HepG2 (cell line): ENCODE measurements around the gene OAS3. TPM values are rescaled to one million over a fixed set of nuclear protein-coding genes. Genes with fewer than 3 reads are reported as not detected.
A peak's percentile ranks its signal among the peaks of the same experiment; 100 is the strongest.

Source experiments
- BRCA1 ChIP-seq: sonication (generic); formaldehyde crosslinking; IDR thresholded peaks from 2 replicates; pipeline ENCODE4 v1.4.0; 2020; ENCODE audit warnings: missing genetic modification reagents
- HOXA9 ChIP-seq: sonication (generic); formaldehyde crosslinking; IDR thresholded peaks from 2 replicates; pipeline ENCODE4 v1.8.1; 2022; ENCODE audit warnings: missing genetic modification reagents, mild to moderate bottlenecking, moderate library complexity, borderline replicate concordance
- JARID2 ChIP-seq: sonication (generic); formaldehyde crosslinking; IDR thresholded peaks from 2 replicates; pipeline ENCODE4 v1.8.1; 2023; ENCODE audit warnings: missing genetic modification reagents, inconsistent platforms; ENCODE audit not compliant: insufficient replicate concordance
- KDM2A ChIP-seq: sonication (generic); formaldehyde crosslinking; IDR thresholded peaks from 2 replicates; pipeline ENCODE4 v1.4.0; 2020; ENCODE audit warnings: low read depth, missing genetic modification reagents, borderline replicate concordance
- SMAD1 ChIP-seq: sonication (generic); formaldehyde crosslinking; IDR thresholded peaks from 2 replicates; pipeline ENCODE4 v1.4.0; 2020; ENCODE audit warnings: missing genetic modification reagents, low read depth, mild to moderate bottlenecking, borderline replicate concordance
- SUZ12 ChIP-seq: fragments of 150-350 bp; IDR thresholded peaks from 2 replicates; pipeline ENCODE4 v1.6.1; 2014; ENCODE audit warnings: low read depth, low read length
- ZFP36L2 ChIP-seq: sonication (generic); formaldehyde crosslinking; IDR thresholded peaks from 2 replicates; pipeline ENCODE4 v1.4.0; 2020; ENCODE audit warnings: missing genetic modification reagents
- ZNF331 ChIP-seq: sonication (generic); formaldehyde crosslinking; IDR thresholded peaks from 2 replicates; pipeline ENCODE4 v1.4.0; 2020; ENCODE audit warnings: missing genetic modification reagents
- ZNF550 ChIP-seq: sonication (generic); formaldehyde crosslinking; IDR thresholded peaks from 2 replicates; pipeline ENCODE4 v1.4.0; 2020; ENCODE audit warnings: mild to moderate bottlenecking, missing genetic modification reagents, borderline replicate concordance
- ZNF7 ChIP-seq: IDR thresholded peaks from 2 replicates; pipeline ENCODE4 v1.6.1; 2016; ENCODE audit warnings: missing biosample characterization, missing genetic modification reagents
- polyA plus RNA-seq, 8 experiments: library from polyadenylated mRNA; depleted of rRNA in 3 of 8; stranded (reverse) in 7 of 8; unstranded in 1 of 8; fragments of >200 nt; fragmentation: Illumina TruSeq in 4 of 8; extraction: Trizol in 4 of 8; gene quantifications; 2 replicates each; pipeline versions ENCODE4 v1.2.1 to v1.2.3, GENCODE V29; 2011 to 2016; ENCODE audit warnings: low read depth in 4 of 8, missing spikeins in 1 of 8, mixed read lengths in 1 of 8; ENCODE audit not compliant: insufficient read depth in 1 of 8
- total RNA-seq, 5 experiments: library from RNA; depleted of rRNA; stranded (reverse); fragments of >200 nt; fragmentation: Illumina TruSeq; extraction: Trizol; gene quantifications; 2 replicates each; pipeline ENCODE4 v1.2.3, GENCODE V29; 2016; ENCODE audit warnings: low read depth in 1 of 5
- TF ChIP-seq, protein P1 (sequence below): sonication (generic); formaldehyde crosslinking; IDR thresholded peaks from 2 replicates; pipeline ENCODE4 v1.4.0; 2020; ENCODE audit warnings: missing genetic modification reagents
- TF ChIP-seq, protein P2 (sequence below): fragments of 450-650 bp; IDR thresholded peaks from 2 replicates; pipeline ENCODE4 v1.6.1; 2017; ENCODE audit warnings: mild to moderate bottlenecking
- TF ChIP-seq, protein P3 (sequence below): sonication (generic); formaldehyde crosslinking; IDR thresholded peaks from 2 replicates; pipeline ENCODE4 v1.5.0; 2020; ENCODE audit warnings: mild to moderate bottlenecking, missing genetic modification reagents, borderline replicate concordance
- TF ChIP-seq, protein P4 (sequence below): sonication (generic); formaldehyde crosslinking; IDR thresholded peaks from 2 replicates; pipeline ENCODE4 v1.4.0; 2020; ENCODE audit warnings: missing genetic modification reagents

OAS3 gene
- total and polyA plus RNA-seq, 2 of the 13 experiments (the other 11 are each of a cell fraction or from before 2014, with no cell fraction given) = 4.8 to 10.5 TPM

DNA sequence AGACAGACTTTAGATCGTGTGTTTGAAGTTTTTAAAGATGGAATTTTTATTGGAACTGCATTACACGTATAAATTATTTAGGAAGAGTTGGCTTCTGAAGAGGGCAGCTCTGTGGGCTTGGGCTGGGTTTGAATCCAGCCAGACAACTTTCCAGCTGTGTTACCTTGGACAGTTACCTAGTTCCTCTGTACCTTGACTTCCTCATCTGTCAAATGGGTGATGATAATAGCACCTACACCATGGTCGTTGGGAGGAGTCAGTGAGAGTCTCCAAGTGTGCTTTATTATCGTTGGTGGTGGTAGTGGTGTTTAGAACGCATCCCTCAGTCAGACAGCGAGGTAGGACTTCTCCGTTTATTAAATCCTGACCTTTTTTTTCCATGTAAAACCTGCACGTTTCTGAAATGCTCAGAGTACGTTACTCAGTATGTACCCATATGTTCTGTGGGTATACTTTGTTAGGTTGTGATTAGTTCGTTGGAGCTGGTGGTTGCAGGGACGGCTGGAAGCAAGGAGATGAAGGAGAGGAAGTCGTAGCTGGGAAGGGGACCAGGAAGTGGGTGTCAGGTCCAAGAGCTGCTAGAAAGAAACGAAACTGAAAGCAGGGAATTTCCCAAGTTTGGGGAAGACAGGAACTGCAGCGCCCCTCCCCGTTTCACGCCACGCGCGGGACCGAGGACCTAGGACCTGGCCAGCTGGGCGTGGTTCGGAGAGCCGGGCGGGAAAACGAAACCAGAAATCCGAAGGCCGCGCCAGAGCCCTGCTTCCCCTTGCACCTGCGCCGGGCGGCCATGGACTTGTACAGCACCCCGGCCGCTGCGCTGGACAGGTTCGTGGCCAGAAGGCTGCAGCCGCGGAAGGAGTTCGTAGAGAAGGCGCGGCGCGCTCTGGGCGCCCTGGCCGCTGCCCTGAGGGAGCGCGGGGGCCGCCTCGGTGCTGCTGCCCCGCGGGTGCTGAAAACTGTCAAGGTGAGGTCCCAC, at the start of gene OAS3 (continued):
- TF ChIP-seq, protein P1, sequence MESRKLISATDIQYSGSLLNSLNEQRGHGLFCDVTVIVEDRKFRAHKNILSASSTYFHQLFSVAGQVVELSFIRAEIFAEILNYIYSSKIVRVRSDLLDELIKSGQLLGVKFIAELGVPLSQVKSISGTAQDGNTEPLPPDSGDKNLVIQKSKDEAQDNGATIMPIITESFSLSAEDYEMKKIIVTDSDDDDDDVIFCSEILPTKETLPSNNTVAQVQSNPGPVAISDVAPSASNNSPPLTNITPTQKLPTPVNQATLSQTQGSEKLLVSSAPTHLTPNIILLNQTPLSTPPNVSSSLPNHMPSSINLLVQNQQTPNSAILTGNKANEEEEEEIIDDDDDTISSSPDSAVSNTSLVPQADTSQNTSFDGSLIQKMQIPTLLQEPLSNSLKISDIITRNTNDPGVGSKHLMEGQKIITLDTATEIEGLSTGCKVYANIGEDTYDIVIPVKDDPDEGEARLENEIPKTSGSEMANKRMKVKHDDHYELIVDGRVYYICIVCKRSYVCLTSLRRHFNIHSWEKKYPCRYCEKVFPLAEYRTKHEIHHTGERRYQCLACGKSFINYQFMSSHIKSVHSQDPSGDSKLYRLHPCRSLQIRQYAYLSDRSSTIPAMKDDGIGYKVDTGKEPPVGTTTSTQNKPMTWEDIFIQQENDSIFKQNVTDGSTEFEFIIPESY = no peak
- TF ChIP-seq, protein P2, sequence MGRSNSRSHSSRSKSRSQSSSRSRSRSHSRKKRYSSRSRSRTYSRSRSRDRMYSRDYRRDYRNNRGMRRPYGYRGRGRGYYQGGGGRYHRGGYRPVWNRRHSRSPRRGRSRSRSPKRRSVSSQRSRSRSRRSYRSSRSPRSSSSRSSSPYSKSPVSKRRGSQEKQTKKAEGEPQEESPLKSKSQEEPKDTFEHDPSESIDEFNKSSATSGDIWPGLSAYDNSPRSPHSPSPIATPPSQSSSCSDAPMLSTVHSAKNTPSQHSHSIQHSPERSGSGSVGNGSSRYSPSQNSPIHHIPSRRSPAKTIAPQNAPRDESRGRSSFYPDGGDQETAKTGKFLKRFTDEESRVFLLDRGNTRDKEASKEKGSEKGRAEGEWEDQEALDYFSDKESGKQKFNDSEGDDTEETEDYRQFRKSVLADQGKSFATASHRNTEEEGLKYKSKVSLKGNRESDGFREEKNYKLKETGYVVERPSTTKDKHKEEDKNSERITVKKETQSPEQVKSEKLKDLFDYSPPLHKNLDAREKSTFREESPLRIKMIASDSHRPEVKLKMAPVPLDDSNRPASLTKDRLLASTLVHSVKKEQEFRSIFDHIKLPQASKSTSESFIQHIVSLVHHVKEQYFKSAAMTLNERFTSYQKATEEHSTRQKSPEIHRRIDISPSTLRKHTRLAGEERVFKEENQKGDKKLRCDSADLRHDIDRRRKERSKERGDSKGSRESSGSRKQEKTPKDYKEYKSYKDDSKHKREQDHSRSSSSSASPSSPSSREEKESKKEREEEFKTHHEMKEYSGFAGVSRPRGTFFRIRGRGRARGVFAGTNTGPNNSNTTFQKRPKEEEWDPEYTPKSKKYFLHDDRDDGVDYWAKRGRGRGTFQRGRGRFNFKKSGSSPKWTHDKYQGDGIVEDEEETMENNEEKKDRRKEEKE = no peak
- TF ChIP-seq ZNF7 (no peak), ZNF550 (CRISPR knock-in tag) (no peak), BRCA1 (CRISPR knock-in tag) (no peak), HOXA9 (CRISPR knock-in tag) (0 out of 2 replicates have a peak, but pooled peaks have one; percentile 36), SUZ12 (no peak), SMAD1 (CRISPR knock-in tag) (no peak), KDM2A (peak; percentile 41; the same call in 1 of the 2 replicates), ZNF331 (peak; percentile 63; the same call in 1 of the 2 replicates), JARID2 (CRISPR knock-in tag) (peak; percentile 68), ZFP36L2 (no peak)
- TF ChIP-seq, protein P3, sequence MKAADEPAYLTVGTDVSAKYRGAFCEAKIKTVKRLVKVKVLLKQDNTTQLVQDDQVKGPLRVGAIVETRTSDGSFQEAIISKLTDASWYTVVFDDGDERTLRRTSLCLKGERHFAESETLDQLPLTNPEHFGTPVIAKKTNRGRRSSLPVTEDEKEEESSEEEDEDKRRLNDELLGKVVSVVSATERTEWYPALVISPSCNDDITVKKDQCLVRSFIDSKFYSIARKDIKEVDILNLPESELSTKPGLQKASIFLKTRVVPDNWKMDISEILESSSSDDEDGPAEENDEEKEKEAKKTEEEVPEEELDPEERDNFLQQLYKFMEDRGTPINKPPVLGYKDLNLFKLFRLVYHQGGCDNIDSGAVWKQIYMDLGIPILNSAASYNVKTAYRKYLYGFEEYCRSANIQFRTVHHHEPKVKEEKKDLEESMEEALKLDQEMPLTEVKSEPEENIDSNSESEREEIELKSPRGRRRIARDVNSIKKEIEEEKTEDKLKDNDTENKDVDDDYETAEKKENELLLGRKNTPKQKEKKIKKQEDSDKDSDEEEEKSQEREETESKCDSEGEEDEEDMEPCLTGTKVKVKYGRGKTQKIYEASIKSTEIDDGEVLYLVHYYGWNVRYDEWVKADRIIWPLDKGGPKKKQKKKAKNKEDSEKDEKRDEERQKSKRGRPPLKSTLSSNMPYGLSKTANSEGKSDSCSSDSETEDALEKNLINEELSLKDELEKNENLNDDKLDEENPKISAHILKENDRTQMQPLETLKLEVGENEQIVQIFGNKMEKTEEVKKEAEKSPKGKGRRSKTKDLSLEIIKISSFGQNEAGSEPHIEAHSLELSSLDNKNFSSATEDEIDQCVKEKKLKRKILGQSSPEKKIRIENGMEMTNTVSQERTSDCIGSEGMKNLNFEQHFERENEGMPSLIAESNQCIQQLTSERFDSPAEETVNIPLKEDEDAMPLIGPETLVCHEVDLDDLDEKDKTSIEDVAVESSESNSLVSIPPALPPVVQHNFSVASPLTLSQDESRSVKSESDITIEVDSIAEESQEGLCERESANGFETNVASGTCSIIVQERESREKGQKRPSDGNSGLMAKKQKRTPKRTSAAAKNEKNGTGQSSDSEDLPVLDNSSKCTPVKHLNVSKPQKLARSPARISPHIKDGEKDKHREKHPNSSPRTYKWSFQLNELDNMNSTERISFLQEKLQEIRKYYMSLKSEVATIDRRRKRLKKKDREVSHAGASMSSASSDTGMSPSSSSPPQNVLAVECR (CRISPR knock-in tag) = peak; percentile 87
- TF ChIP-seq, protein P4, sequence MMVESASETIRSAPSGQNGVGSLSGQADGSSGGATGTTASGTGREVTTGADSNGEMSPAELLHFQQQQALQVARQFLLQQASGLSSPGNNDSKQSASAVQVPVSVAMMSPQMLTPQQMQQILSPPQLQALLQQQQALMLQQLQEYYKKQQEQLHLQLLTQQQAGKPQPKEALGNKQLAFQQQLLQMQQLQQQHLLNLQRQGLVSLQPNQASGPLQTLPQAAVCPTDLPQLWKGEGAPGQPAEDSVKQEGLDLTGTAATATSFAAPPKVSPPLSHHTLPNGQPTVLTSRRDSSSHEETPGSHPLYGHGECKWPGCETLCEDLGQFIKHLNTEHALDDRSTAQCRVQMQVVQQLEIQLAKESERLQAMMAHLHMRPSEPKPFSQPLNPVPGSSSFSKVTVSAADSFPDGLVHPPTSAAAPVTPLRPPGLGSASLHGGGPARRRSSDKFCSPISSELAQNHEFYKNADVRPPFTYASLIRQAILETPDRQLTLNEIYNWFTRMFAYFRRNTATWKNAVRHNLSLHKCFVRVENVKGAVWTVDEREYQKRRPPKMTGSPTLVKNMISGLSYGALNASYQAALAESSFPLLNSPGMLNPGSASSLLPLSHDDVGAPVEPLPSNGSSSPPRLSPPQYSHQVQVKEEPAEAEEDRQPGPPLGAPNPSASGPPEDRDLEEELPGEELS = peak; percentile 38; the same call in 1 of the 2 replicates
